Rectal smooth muscle tissue (tissue), 1 donor: ENCODE results near the gene NRN1.
"Not testable (repeated sequence)": the region's sequence is repeated elsewhere in the genome, so short reads cannot be mapped to it uniquely, and the experiment has no call there.

ENCODE experiments used
- H3K27ac ChIP-seq: one replicate; pipeline ENCODE4 v1.7.0; 2013; ENCODE audit warnings: low read depth, low read length, inconsistent platforms
- H3K27me3 ChIP-seq: one replicate; pipeline ENCODE4 v1.7.0; 2013; ENCODE audit warnings: low read length; ENCODE audit not compliant: control insufficient read depth, insufficient read depth
- H3K36me3 ChIP-seq: one replicate; pipeline ENCODE4 v1.7.0; 2013; ENCODE audit warnings: low read length; ENCODE audit not compliant: control insufficient read depth, insufficient read depth
- H3K4me1 ChIP-seq: one replicate; pipeline ENCODE4 v1.7.0; 2013; ENCODE audit warnings: low read length; ENCODE audit not compliant: control insufficient read depth, insufficient read depth
- H3K4me3 ChIP-seq: one replicate; pipeline ENCODE4 v1.7.0; 2013; ENCODE audit warnings: low read length
- H3K9ac ChIP-seq: one replicate; pipeline ENCODE4 v1.7.0; 2013; ENCODE audit warnings: low read length

NRN1 gene, protein sequence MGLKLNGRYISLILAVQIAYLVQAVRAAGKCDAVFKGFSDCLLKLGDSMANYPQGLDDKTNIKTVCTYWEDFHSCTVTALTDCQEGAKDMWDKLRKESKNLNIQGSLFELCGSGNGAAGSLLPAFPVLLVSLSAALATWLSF

GRCh38 chr6:6006428-6007365 lies at the start of gene NRN1:
NRN1 (minus strand) TSS chr6:6006925; CDS start chr6:6006749, 176 bp downstream.
- peaks cover 2% of the 10 kb centered on the region for H3K4me1 ChIP-seq
- H3K27ac ChIP-seq, result no peak within 1 kb of the TSS
- H3K4me3 ChIP-seq, result peak within 1 kb of the TSS; percentile 29
- no peak within 1 kb of the TSS for H3K9ac ChIP-seq
- no peaks in the 10 kb centered on the region for H3K36me3 ChIP-seq
- peaks cover 56% of the 10 kb centered on the region for H3K27me3 ChIP-seq

GRCh38 chr6:6052216-6052615 lies 45.5 kb upstream of the NRN1 start:
- Histone ChIP-seq H3K36me3 (no peaks in the 10 kb centered on the region), H3K9ac (no peak overlapping the region), H3K4me3 (no peak overlapping the region), H3K27me3 (peaks cover 2% of the 10 kb centered on the region), H3K4me1 (no peaks in the 10 kb centered on the region), H3K27ac (no peak overlapping the region)

DNA sequence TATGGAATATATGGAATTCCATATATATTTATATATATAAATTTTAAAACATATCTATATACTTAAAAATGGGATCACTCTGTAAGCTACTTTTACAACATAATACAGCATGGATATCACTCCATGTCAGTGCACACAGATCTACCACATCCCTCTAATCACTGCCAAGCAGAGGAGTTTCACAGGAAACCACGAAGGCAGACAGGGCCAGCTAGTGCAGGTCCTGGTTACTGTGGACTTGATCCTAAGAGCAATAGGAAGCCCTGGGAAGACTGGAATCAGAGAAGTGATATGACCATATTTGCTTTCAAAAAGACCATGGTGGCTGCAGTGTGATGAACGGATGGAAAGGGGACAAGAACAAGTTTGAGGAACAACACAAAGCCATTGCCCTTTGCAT lies 40.0 kb upstream of the NRN1 start:
- no peaks in the 10 kb centered on the region for H3K36me3 ChIP-seq
- H3K27ac ChIP-seq, result no peak overlapping the region
- no peak overlapping the region for H3K9ac ChIP-seq
- H3K4me3 ChIP-seq, result no peak overlapping the region
- H3K27me3 ChIP-seq, result peaks cover 2% of the 10 kb centered on the region
- H3K4me1 ChIP-seq, result no peaks in the 10 kb centered on the region

DNA sequence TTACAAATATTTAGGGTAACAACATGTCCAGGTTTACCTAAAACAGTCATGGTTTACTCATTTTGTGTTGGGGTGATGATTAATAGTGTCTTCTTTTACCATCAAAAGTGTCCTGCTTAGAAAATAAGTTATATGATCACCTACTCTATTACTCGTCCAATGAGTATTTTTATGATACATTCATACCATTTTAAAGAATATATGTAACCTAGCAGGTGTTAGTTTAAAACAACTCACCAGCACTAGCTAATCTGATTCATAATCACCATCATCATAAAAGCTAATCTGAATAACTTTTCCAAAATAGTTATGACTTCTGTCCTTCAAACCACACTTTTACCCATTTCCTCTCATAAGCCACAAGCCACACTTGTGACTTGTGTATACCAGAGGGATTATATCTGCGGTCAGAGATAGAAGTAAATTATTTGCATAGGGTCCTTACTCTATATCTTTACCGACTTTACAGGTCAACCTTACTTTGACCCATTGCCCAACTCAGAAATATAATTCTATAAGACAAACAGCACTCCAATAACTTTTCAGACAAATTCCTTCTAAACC lies 33.3 kb upstream of the NRN1 start:
- Histone ChIP-seq H3K4me3 (no peak overlapping the region), H3K27ac (no peak overlapping the region), H3K4me1 (no peaks in the 10 kb centered on the region), H3K9ac (no peak overlapping the region), H3K36me3 (no peaks in the 10 kb centered on the region), H3K27me3 (no peaks in the 10 kb centered on the region)

- Histone ChIP-seq H3K9ac (no peak overlapping the region), H3K27me3 (no peaks in the 10 kb centered on the region), H3K27ac (no peak overlapping the region), H3K4me3 (no peak overlapping the region), H3K4me1 (no peaks in the 10 kb centered on the region), H3K36me3 (no peaks in the 10 kb centered on the region)
Observed at GRCh38 chr6:6037179-6037578, 30.5 kb upstream of the NRN1 start.

GRCh38 chr6:6033858-6034257 lies 27.1 kb upstream of the NRN1 start:
- H3K4me1 ChIP-seq, result no peaks in the 10 kb centered on the region
- H3K27ac ChIP-seq, result no peak overlapping the region
- no peaks in the 10 kb centered on the region for H3K27me3 ChIP-seq
- H3K9ac ChIP-seq, result no peak overlapping the region
- no peak overlapping the region for H3K4me3 ChIP-seq
- no peaks in the 10 kb centered on the region for H3K36me3 ChIP-seq

- H3K27me3 ChIP-seq, result no peaks in the 10 kb centered on the region
- H3K9ac ChIP-seq, result no peak overlapping the region
- no peak overlapping the region for H3K27ac ChIP-seq
- H3K36me3 ChIP-seq, result no peaks in the 10 kb centered on the region
- no peaks in the 10 kb centered on the region for H3K4me1 ChIP-seq
- no peak overlapping the region for H3K4me3 ChIP-seq
Observed at GRCh38 chr6:6026513-6027205, 19.9 kb upstream of the NRN1 start.

- Histone ChIP-seq H3K4me1 (no peaks in the 10 kb centered on the region), H3K36me3 (no peaks in the 10 kb centered on the region), H3K4me3 (no peak overlapping the region), H3K27me3 (no peaks in the 10 kb centered on the region), H3K27ac (no peak overlapping the region), H3K9ac (no peak overlapping the region)
Observed at GRCh38 chr6:6025736-6026135, 19.0 kb upstream of the NRN1 start.

DNA sequence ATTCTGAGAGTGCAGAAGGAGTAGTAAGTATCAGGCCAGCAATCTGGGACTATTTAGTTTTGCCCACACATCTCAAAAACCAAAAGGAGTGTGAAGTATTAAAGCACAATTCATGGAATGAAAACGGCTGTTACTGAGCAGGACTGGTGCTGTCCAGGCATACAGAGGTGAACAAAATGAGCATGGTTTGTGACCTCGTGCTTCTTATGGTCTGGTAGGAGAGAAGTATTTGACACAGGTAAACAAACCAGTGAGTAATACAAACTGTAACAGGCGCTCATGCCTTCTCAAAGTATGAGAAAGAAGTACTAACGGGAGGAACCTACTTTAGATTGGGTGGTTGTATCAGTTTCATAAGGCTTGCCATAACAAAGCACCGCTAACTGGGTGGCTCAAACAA lies 17.5 kb upstream of the NRN1 start:
- Histone ChIP-seq H3K36me3 (no peaks in the 10 kb centered on the region), H3K4me3 (no peak overlapping the region), H3K27ac (no peak overlapping the region), H3K4me1 (no peaks in the 10 kb centered on the region), H3K9ac (no peak overlapping the region), H3K27me3 (no peaks in the 10 kb centered on the region)

DNA sequence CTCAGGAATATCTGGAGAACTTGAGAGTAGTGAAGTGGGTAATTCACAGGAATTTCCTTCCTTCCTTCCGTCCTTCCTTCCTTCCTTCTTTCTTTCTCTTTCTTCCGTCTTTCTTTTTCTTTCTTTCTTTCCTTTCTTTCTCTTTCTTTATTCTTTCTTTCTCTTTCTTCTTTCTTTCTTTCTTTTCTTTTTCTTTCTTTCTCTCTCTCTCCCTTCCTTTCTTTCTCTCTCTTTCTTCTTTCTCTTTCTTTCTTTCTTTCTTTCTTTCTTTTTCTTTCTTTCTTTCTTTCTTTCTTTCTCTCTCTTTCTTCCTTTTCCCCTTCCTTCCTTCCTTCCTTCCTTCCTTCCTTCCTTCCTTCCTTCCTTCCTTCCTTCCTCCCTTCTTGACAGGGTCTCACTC lies 16.1 kb upstream of the NRN1 start:
- H3K27ac ChIP-seq, H3K4me1 ChIP-seq, H3K27me3 ChIP-seq, H3K9ac ChIP-seq, H3K4me3 ChIP-seq, H3K36me3 ChIP-seq: not testable (repeated sequence)

GRCh38 chr6:6008648-6009421 lies 2.1 kb upstream of the NRN1 start:
- peak overlapping the region; percentile 55 for H3K4me3 ChIP-seq
- H3K36me3 ChIP-seq, result no peaks in the 10 kb centered on the region
- H3K27me3 ChIP-seq, result peaks cover 38% of the 10 kb centered on the region
- peak overlapping the region; percentile 7 for H3K27ac ChIP-seq
- peaks cover 2% of the 10 kb centered on the region for H3K4me1 ChIP-seq
- H3K9ac ChIP-seq, result no peak overlapping the region
